ENCODE data around the gene ATP1B1.

DNA sequence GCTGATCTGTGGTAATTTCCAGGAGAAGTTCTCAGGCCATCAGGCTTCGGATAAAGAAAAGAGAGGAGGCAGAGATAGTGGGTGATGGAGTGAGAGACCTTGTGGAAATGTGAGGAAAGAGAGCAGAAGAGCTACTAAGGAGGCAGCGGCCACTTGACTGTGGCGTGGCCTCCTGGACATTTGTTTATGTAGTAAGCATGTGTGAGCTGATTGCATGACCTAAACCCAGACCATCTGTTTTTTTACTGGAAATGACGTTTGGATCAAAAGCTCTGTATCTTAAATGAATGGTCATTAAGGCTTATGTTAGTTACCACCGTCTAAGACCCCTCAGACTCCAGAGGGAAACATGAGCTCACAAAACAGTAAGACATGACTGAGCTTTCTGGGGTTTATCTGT, 13.6 kb downstream of the ATP1B1 start:
- TF ChIP-seq EZH2 (IDR thresholded peaks at IDR 0.05; ENCODE audit: insufficient read depth, poor library complexity, severe bottlenecking), result no peak
- TF ChIP-seq EZH2phosphoT487 (IDR thresholded peaks at IDR 0.05; ENCODE audit: insufficient read depth, low read depth), result no peak

Measured in GM23248 (cell line).